ENCODE results near the gene PDZRN3.
A peak's percentile ranks its signal among the peaks of the same experiment; 100 is the strongest.

PDZRN3 gene

GRCh38 chr3:73605861-73606260, 18.9 kb downstream of the PDZRN3 start:
- peak overlapping the region; percentile 32 for H3K27ac ChIP-seq (ENCODE audit: low read length)
- no peaks in the 10 kb centered on the region for H3K27me3 ChIP-seq (ENCODE audit: low read depth, low read length)
- H3K4me3 ChIP-seq (ENCODE audit: low read depth in 1 of 2, low read length in 2 of 2), result no peak overlapping the region
- peaks cover 15 to 64% of the 10 kb centered on the region in 2 donors for H3K4me1 ChIP-seq (ENCODE audit: control insufficient read depth in 1 of 2, insufficient read depth in 2 of 2, low read length in 2 of 2)
- H3K36me3 ChIP-seq (ENCODE audit: control insufficient read depth in 1 of 2, insufficient read depth in 2 of 2, low read length in 2 of 2), result no peaks in the 10 kb centered on the region
- no peaks in the 10 kb centered on the region for H3K9me3 ChIP-seq (ENCODE audit: control insufficient read depth in 1 of 2, low read length in 2 of 2)

- Histone ChIP-seq H3K27me3 (ENCODE audit: low read depth, low read length) (no peaks in the 10 kb centered on the region), H3K9me3 (ENCODE audit: control insufficient read depth in 1 of 2, low read length in 2 of 2) (no peaks in the 10 kb centered on the region), H3K36me3 (ENCODE audit: control insufficient read depth in 1 of 2, insufficient read depth in 2 of 2, low read length in 2 of 2) (no peaks in the 10 kb centered on the region), H3K4me3 (ENCODE audit: low read depth in 1 of 2, low read length in 2 of 2) (no peak overlapping the region), H3K27ac (ENCODE audit: low read length) (peak overlapping the region; percentile 32), H3K4me1 (ENCODE audit: control insufficient read depth in 1 of 2, insufficient read depth in 2 of 2, low read length in 2 of 2) (peaks cover 15 to 65% of the 10 kb centered on the region in 2 donors)
Measured at GRCh38 chr3:73605412-73605811, 19.3 kb downstream of the PDZRN3 start.

GRCh38 chr3:73604451-73604850, 20.3 kb downstream of the PDZRN3 start:
- Histone ChIP-seq H3K27me3 (ENCODE audit: low read depth, low read length) (no peaks in the 10 kb centered on the region), H3K4me1 (ENCODE audit: control insufficient read depth in 1 of 2, insufficient read depth in 2 of 2, low read length in 2 of 2) (peaks cover 15 to 74% of the 10 kb centered on the region in 2 donors), H3K9me3 (ENCODE audit: control insufficient read depth in 1 of 2, low read length in 2 of 2) (no peaks in the 10 kb centered on the region), H3K36me3 (ENCODE audit: control insufficient read depth in 1 of 2, insufficient read depth in 2 of 2, low read length in 2 of 2) (no peaks in the 10 kb centered on the region), H3K27ac (ENCODE audit: low read length) (peak overlapping the region; percentile 53), H3K4me3 (ENCODE audit: low read depth in 1 of 2, low read length in 2 of 2) (no peak overlapping the region)

GRCh38 chr3:73603762-73604171, 21.0 kb downstream of the PDZRN3 start:
- Histone ChIP-seq H3K27me3 (ENCODE audit: low read depth, low read length) (no peaks in the 10 kb centered on the region), H3K4me1 (ENCODE audit: control insufficient read depth in 1 of 2, insufficient read depth in 2 of 2, low read length in 2 of 2) (peaks cover 15 to 77% of the 10 kb centered on the region in 2 donors), H3K9me3 (ENCODE audit: control insufficient read depth in 1 of 2, low read length in 2 of 2) (no peaks in the 10 kb centered on the region), H3K4me3 (ENCODE audit: low read depth in 1 of 2, low read length in 2 of 2) (no peak overlapping the region), H3K36me3 (ENCODE audit: control insufficient read depth in 1 of 2, insufficient read depth in 2 of 2, low read length in 2 of 2) (no peaks in the 10 kb centered on the region), H3K27ac (ENCODE audit: low read length) (peak overlapping the region; percentile 53)

GRCh38 chr3:73602170-73602569, 22.6 kb downstream of the PDZRN3 start:
- Histone ChIP-seq H3K9me3 (ENCODE audit: control insufficient read depth in 1 of 2, low read length in 2 of 2) (no peaks in the 10 kb centered on the region), H3K27me3 (ENCODE audit: low read depth, low read length) (no peaks in the 10 kb centered on the region), H3K4me1 (ENCODE audit: control insufficient read depth in 1 of 2, insufficient read depth in 2 of 2, low read length in 2 of 2) (peaks cover 15 to 88% of the 10 kb centered on the region in 2 donors), H3K4me3 (ENCODE audit: low read depth in 1 of 2, low read length in 2 of 2) (no peak overlapping the region), H3K36me3 (ENCODE audit: control insufficient read depth in 1 of 2, insufficient read depth in 2 of 2, low read length in 2 of 2) (no peaks in the 10 kb centered on the region), H3K27ac (ENCODE audit: low read length) (peak overlapping the region; percentile 33)

- peaks cover 15 to 85% of the 10 kb centered on the region in 2 donors for H3K4me1 ChIP-seq (ENCODE audit: control insufficient read depth in 1 of 2, insufficient read depth in 2 of 2, low read length in 2 of 2)
Measured at GRCh38 chr3:73601481-73601880, 23.3 kb downstream of the PDZRN3 start.

GRCh38 chr3:73601011-73601410, 23.7 kb downstream of the PDZRN3 start:
- Histone ChIP-seq H3K4me3 (ENCODE audit: low read depth in 1 of 2, low read length in 2 of 2) (no peak overlapping the region), H3K27me3 (ENCODE audit: low read depth, low read length) (no peaks in the 10 kb centered on the region), H3K9me3 (ENCODE audit: control insufficient read depth in 1 of 2, low read length in 2 of 2) (no peaks in the 10 kb centered on the region), H3K4me1 (ENCODE audit: control insufficient read depth in 1 of 2, insufficient read depth in 2 of 2, low read length in 2 of 2) (peaks cover 12 to 80% of the 10 kb centered on the region in 2 donors), H3K36me3 (ENCODE audit: control insufficient read depth in 1 of 2, insufficient read depth in 2 of 2, low read length in 2 of 2) (no peaks in the 10 kb centered on the region), H3K27ac (ENCODE audit: low read length) (peak overlapping the region; percentile 16)

More at GRCh38 chr3:73601481-73601880, 23.3 kb downstream of the PDZRN3 start:
- Histone ChIP-seq H3K36me3 (ENCODE audit: control insufficient read depth in 1 of 2, insufficient read depth in 2 of 2, low read length in 2 of 2) (no peaks in the 10 kb centered on the region), H3K4me3 (ENCODE audit: low read depth in 1 of 2, low read length in 2 of 2) (no peak overlapping the region), H3K27ac (ENCODE audit: low read length) (peak overlapping the region; percentile 33), H3K27me3 (ENCODE audit: low read depth, low read length) (no peaks in the 10 kb centered on the region), H3K9me3 (ENCODE audit: control insufficient read depth in 1 of 2, low read length in 2 of 2) (no peaks in the 10 kb centered on the region)

- no peak overlapping the region for H3K4me3 ChIP-seq (ENCODE audit: low read depth in 1 of 2, low read length in 2 of 2)
- H3K9me3 ChIP-seq (ENCODE audit: control insufficient read depth in 1 of 2, low read length in 2 of 2), result no peaks in the 10 kb centered on the region
- H3K4me1 ChIP-seq (ENCODE audit: control insufficient read depth in 1 of 2, insufficient read depth in 2 of 2, low read length in 2 of 2), result peaks cover 11 to 74% of the 10 kb centered on the region in 2 donors
- H3K27me3 ChIP-seq (ENCODE audit: low read depth, low read length), result no peaks in the 10 kb centered on the region
- no peaks in the 10 kb centered on the region for H3K36me3 ChIP-seq (ENCODE audit: control insufficient read depth in 1 of 2, insufficient read depth in 2 of 2, low read length in 2 of 2)
- peak overlapping the region; percentile 16 for H3K27ac ChIP-seq (ENCODE audit: low read length)
Measured at GRCh38 chr3:73600293-73600938, 24.3 kb downstream of the PDZRN3 start.

GRCh38 chr3:73599605-73600004, 25.1 kb downstream of the PDZRN3 start:
- Histone ChIP-seq H3K9me3 (ENCODE audit: control insufficient read depth in 1 of 2, low read length in 2 of 2) (no peaks in the 10 kb centered on the region), H3K27me3 (ENCODE audit: low read depth, low read length) (no peaks in the 10 kb centered on the region), H3K27ac (ENCODE audit: low read length) (no peak overlapping the region), H3K36me3 (ENCODE audit: control insufficient read depth in 1 of 2, insufficient read depth in 2 of 2, low read length in 2 of 2) (no peaks in the 10 kb centered on the region), H3K4me3 (ENCODE audit: low read depth in 1 of 2, low read length in 2 of 2) (no peak overlapping the region), H3K4me1 (ENCODE audit: control insufficient read depth in 1 of 2, insufficient read depth in 2 of 2, low read length in 2 of 2) (peaks cover 9 to 70% of the 10 kb centered on the region in 2 donors)

- no peaks in the 10 kb centered on the region for H3K36me3 ChIP-seq (ENCODE audit: control insufficient read depth in 1 of 2, insufficient read depth in 2 of 2, low read length in 2 of 2)
- H3K4me1 ChIP-seq (ENCODE audit: control insufficient read depth in 1 of 2, insufficient read depth in 2 of 2, low read length in 2 of 2), result peaks cover 2 to 65% of the 10 kb centered on the region in 2 donors
- no peaks in the 10 kb centered on the region for H3K9me3 ChIP-seq (ENCODE audit: control insufficient read depth in 1 of 2, low read length in 2 of 2)
- no peak overlapping the region for H3K27ac ChIP-seq (ENCODE audit: low read length)
- H3K4me3 ChIP-seq (ENCODE audit: low read depth in 1 of 2, low read length in 2 of 2), result no peak overlapping the region
- no peaks in the 10 kb centered on the region for H3K27me3 ChIP-seq (ENCODE audit: low read depth, low read length)
Measured at GRCh38 chr3:73597476-73597875, 27.3 kb downstream of the PDZRN3 start.

- H3K27ac ChIP-seq (ENCODE audit: low read length), result no peak overlapping the region
- H3K36me3 ChIP-seq (ENCODE audit: control insufficient read depth in 1 of 2, insufficient read depth in 2 of 2, low read length in 2 of 2), result no peaks in the 10 kb centered on the region
- no peak overlapping the region for H3K4me3 ChIP-seq (ENCODE audit: low read depth in 1 of 2, low read length in 2 of 2)
- H3K4me1 ChIP-seq (ENCODE audit: control insufficient read depth in 1 of 2, insufficient read depth in 2 of 2, low read length in 2 of 2), result peaks cover 3 to 38% of the 10 kb centered on the region in 2 donors
- no peaks in the 10 kb centered on the region for H3K9me3 ChIP-seq (ENCODE audit: control insufficient read depth in 1 of 2, low read length in 2 of 2)
- H3K27me3 ChIP-seq (ENCODE audit: low read depth, low read length), result no peaks in the 10 kb centered on the region
Measured at GRCh38 chr3:73592154-73593144, 32.3 kb downstream of the PDZRN3 start.

All from muscle layer of duodenum (tissue), 2 donors.